Measurements from ENCODE around the gene MTA1. TPM values are rescaled to one million over a fixed set of nuclear protein-coding genes. Genes with fewer than 3 reads are reported as not detected.

The MTA1 gene
- total RNA-seq (100 to 1,000 TPM; 117 to 132 (median 125) TPM), polyA plus RNA-seq (1 to 10 TPM; 2.8 to 5.2 TPM), total RNA-seq (75.8 reads per million, percentile 79 among the genes with 10 or more reads in this experiment)

DNA sequence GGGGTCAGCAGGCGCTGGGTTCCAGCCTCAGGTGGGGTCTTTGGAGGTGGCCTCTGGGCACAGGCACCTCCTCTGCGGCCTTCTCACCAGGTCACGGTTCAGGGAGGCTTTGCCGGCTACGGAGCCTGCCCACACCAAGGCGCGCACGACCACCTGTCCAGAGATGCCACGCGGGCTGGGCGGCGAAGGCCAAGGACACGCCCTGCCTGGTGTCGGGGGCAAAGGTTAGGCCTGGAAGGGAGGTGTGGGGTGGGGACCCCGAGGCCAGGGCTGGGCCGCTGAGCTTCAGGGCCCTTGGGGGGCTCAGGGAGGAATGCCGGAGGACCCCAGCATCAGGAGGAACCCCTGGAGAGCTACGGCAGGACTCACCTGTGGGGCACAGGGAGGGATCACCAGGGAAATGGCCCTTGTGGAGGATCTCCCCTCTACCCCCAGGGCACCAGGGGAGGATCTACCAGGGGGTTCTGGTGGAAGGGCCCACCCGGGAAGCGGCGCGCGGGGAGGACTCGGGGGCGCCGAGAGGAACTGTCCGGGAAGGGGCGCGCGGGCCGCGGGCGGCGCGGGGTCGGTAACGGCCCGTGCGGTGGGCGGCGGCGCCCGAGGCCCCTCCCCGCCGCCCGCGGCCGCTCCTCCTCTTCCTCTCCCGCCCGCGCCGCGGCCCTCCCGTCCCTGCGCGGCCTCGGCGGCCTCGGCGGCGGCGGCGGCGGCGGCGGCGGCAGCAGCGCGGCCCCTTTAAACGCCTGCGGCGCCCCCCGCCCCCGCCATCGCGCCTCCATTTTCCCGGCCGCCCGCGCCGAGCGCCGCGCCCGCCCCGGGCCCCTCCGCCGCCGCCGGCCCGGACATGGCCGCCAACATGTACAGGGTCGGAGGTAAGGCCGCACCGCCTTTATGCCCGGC is at the start of gene MTA1:
MTA1 (plus strand) TSS at position 633 of the 897 bp plus-strand sequence; CDS start at position 842, 209 bp downstream.
- peak within 1 kb of the TSS; percentile 26 to 94 (median 80) for H3K27ac Mint-ChIP-seq
- H3K9me3 Mint-ChIP-seq, result no peaks in the 10 kb centered on the region
- POLR2A ChIA-PET, result no interaction called here

DNA sequence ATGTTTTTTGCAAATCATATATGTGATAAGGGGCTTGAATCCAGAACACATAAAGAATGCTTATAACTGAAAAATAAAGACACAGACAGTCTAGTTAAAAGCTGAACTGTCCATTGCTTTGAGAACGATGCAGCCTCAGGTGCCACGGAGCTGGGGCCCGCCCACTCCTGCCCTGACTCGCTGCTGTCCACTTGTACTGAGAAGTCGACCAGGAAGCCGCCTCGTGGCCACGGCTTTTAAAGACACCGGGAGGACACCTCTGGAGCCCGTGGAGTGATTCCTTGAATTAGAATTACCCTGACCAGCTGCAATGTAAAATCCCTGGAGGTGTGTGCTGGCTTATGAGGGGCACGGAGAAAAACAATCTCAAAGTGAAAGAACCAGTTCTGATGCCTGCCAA is 45.2 kb upstream of the MTA1 start:
- Histone ChIP-seq H3K9me3 (ENCODE audit: control insufficient read depth in 2 of 3, low read length in 3 of 3) (no peaks in the 10 kb centered on the region), H3K27ac (ENCODE audit: low read depth, low read length) (no peak overlapping the region), H3K4me3 (ENCODE audit: low read length) (no peak overlapping the region), H3K4me1 (ENCODE audit: control insufficient read depth in 2 of 2, insufficient read depth in 2 of 2, low read length in 2 of 2) (no peaks in the 10 kb centered on the region), H3K36me3 (ENCODE audit: control insufficient read depth in 2 of 3, insufficient read depth in 3 of 3, low read length in 3 of 3) (peaks cover 0 to 5% (median 0%) of the 10 kb centered on the region in 3 experiments), H3K27me3 (ENCODE audit: control insufficient read depth in 2 of 2, insufficient read depth in 2 of 2, low read length in 2 of 2) (no peaks in the 10 kb centered on the region)
- no peak for ATAC-seq
- H3K4me1 Mint-ChIP-seq, result peaks cover 10 to 15% (median 13%) of the 10 kb centered on the region in 7 donors
- CTCF ChIA-PET, result no interaction called here
- POLR2A ChIA-PET, result no interaction called here
- H3K27ac Mint-ChIP-seq, result no peak overlapping the region
- DNase-seq, result no peak
- no peaks in the 10 kb centered on the region for H3K9me3 Mint-ChIP-seq
- intact Hi-C loops (cut with micrococcal nuclease), result no loop called here
- no peaks in the 10 kb centered on the region for H3K27me3 Mint-ChIP-seq
- H3K36me3 Mint-ChIP-seq, result peaks cover 0 to 5% (median 4%) of the 10 kb centered on the region in 5 donors
- H3K4me3 Mint-ChIP-seq, result no peak overlapping the region

More for the DNA sequence above, at the start of gene MTA1:
- peak within 1 kb of the TSS; percentile 71 for H3K27ac ChIP-seq (ENCODE audit: low read depth, low read length)
- H3K27me3 ChIP-seq (ENCODE audit: control insufficient read depth in 2 of 2, insufficient read depth in 2 of 2, low read length in 2 of 2), result no peaks in the 10 kb centered on the region
- no peaks in the 10 kb centered on the region for H3K27me3 Mint-ChIP-seq
- H3K36me3 Mint-ChIP-seq, result peaks cover 0 to 3% (median 0%) of the 10 kb centered on the region in 5 donors
- no peaks in the 10 kb centered on the region for H3K36me3 ChIP-seq (ENCODE audit: control insufficient read depth in 2 of 3, insufficient read depth in 3 of 3, low read length in 3 of 3)
- no peaks in the 10 kb centered on the region for H3K9me3 ChIP-seq (ENCODE audit: control insufficient read depth in 2 of 3, low read length in 3 of 3)
- DNase-seq, result peak in 7 of 9 donors; percentile 28 to 73 (median 45)
- peaks cover 17 to 23% of the 10 kb centered on the region in 2 donors for H3K4me1 ChIP-seq (ENCODE audit: control insufficient read depth in 2 of 2, insufficient read depth in 2 of 2, low read length in 2 of 2)
- CTCF ChIA-PET, result no interaction called here
- intact Hi-C loops (cut with micrococcal nuclease), result loop anchor here (1.0 to 10.0 kb wide), 4 partner anchors 21 to 117 kb away; partner anchors contain the start of genes BRF1 (in 1 of the 2), CRIP2 (in 1 of the 2), PACS2 (in 1 of the 2) and TEX22 (in 1 of the 2)
- peaks cover 18 to 47% (median 29%) of the 10 kb centered on the region in 7 donors for H3K4me1 Mint-ChIP-seq
- peak; percentile 67 for ATAC-seq
- peak within 1 kb of the TSS; percentile 69 to 93 (median 85) for H3K4me3 Mint-ChIP-seq
- peak within 1 kb of the TSS; percentile 65 for H3K4me3 ChIP-seq (ENCODE audit: low read length)

DNA sequence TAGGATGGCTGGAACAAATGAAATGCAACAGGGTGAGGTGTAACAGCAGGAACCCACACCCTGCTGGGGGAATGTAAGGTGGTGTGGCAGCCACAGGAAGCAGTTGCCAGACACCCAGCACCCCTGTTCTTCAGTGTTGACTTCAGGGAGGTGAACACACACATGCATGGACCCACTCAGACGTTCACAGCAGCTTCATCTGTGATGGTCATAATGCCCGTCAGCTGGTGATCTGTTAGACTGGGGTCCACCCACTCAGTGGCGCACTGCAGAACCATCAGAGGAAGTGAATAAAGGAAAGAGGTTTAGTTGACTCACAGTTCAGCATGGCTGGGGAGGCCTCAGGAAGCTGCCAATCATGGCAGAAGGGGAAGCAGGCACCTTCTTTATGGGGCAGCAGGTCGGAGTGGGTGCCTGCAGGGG is 44.0 kb upstream of the MTA1 start:
- CTCF ChIA-PET, result interaction anchor here (1.2 kb wide), 1 partner anchor 114 kb away, joined by 5 read pairs; no protein-coding TSS in a partner anchor
- peak in 1 of 9 donors; percentile 44 for DNase-seq
- H3K4me3 Mint-ChIP-seq, result peak overlapping the region in 2 of 10 donors; percentile 2 to 56
- ATAC-seq, result peak; percentile 68
- peaks cover 0 to 2% (median 0%) of the 10 kb centered on the region in 3 experiments for H3K36me3 ChIP-seq (ENCODE audit: control insufficient read depth in 2 of 3, insufficient read depth in 3 of 3, low read length in 3 of 3)
- peak overlapping the region in 7 of 9 donors; percentile 3 to 90 (median 60) for H3K27ac Mint-ChIP-seq
- H3K36me3 Mint-ChIP-seq, result peaks cover 0 to 5% (median 3%) of the 10 kb centered on the region in 5 donors
- no peaks in the 10 kb centered on the region for H3K27me3 Mint-ChIP-seq
- POLR2A ChIA-PET, result no interaction called here
- H3K27ac ChIP-seq (ENCODE audit: low read depth, low read length), result no peak overlapping the region
- H3K9me3 Mint-ChIP-seq, result no peaks in the 10 kb centered on the region
- H3K9me3 ChIP-seq (ENCODE audit: control insufficient read depth in 2 of 3, low read length in 3 of 3), result no peaks in the 10 kb centered on the region
- peaks cover 10 to 14% (median 12%) of the 10 kb centered on the region in 7 donors for H3K4me1 Mint-ChIP-seq
- no peaks in the 10 kb centered on the region for H3K4me1 ChIP-seq (ENCODE audit: control insufficient read depth in 2 of 2, insufficient read depth in 2 of 2, low read length in 2 of 2)
- no peak overlapping the region for H3K4me3 ChIP-seq (ENCODE audit: low read length)
- no peaks in the 10 kb centered on the region for H3K27me3 ChIP-seq (ENCODE audit: control insufficient read depth in 2 of 2, insufficient read depth in 2 of 2, low read length in 2 of 2)
- intact Hi-C loops (cut with micrococcal nuclease), result no loop called here

DNA sequence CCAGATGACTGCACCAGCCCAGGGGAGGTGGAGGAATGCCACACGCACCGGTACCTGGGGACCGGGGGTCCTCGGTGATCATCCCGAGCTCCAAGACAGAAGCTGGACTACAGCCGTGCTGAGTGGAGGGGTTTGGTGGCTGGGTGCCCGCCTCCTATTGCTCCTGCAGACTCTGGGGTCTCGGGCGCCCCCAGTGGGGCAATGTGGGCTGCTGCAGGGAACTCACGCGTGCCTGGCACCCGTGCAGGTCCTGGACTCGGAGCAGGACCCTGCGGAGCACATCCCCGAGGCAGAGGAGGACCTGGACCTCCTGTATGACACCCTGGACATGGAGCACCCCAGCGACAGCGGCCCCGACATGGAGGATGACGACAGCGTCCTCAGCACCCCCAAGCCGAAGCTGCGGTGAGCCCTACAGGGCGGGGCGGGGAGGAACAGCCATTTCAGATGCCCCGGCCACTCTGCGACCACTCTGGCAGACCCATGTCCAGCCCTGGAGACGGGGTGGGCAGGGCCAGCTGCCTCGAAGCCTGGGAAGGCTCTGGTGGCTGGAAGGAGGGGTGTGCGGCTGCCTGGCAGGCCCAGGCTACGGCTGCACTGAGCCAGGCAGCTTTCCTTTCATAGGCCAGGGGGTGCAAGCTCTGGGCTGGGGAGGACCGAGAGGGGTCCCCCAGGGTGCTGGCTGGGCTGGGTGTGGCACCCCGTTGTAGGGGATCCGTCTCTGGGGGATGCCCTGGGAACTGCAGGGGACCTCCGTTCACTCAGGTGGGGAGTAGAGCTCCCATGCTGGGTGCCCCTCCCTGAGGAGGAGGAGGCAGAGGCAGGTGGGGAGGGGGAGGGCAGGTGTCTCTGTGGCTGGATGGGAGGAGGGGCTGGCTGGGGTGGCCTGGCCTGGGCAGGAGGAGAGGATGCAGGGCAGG is 42.8 kb upstream of the MTA1 start:
- ATAC-seq (no peak), DNase-seq (no peak)
- Mint-ChIP-seq H3K27ac (no peak overlapping the region), H3K4me3 (no peak overlapping the region), H3K4me1 (peaks cover 5 to 12% (median 8%) of the 10 kb centered on the region in 7 donors), H3K9me3 (no peaks in the 10 kb centered on the region), H3K27me3 (no peaks in the 10 kb centered on the region), H3K36me3 (peaks cover 0 to 5% (median 0%) of the 10 kb centered on the region in 5 donors)
- intact Hi-C loops (cut with micrococcal nuclease), result no loop called here
- H3K4me3 ChIP-seq (ENCODE audit: low read length), result no peak overlapping the region
- POLR2A ChIA-PET, result no interaction called here
- H3K36me3 ChIP-seq (ENCODE audit: control insufficient read depth in 2 of 3, insufficient read depth in 3 of 3, low read length in 3 of 3), result peaks cover 0 to 7% (median 0%) of the 10 kb centered on the region in 3 experiments
- CTCF ChIA-PET, result interaction anchor here (1.2 kb wide), 1 partner anchor 113 kb away, joined by 5 read pairs; no protein-coding TSS in a partner anchor
- no peaks in the 10 kb centered on the region for H3K4me1 ChIP-seq (ENCODE audit: control insufficient read depth in 2 of 2, insufficient read depth in 2 of 2, low read length in 2 of 2)
- no peak overlapping the region for H3K27ac ChIP-seq (ENCODE audit: low read depth, low read length)
- H3K9me3 ChIP-seq (ENCODE audit: control insufficient read depth in 2 of 3, low read length in 3 of 3), result no peaks in the 10 kb centered on the region
- no peaks in the 10 kb centered on the region for H3K27me3 ChIP-seq (ENCODE audit: control insufficient read depth in 2 of 2, insufficient read depth in 2 of 2, low read length in 2 of 2)

DNA sequence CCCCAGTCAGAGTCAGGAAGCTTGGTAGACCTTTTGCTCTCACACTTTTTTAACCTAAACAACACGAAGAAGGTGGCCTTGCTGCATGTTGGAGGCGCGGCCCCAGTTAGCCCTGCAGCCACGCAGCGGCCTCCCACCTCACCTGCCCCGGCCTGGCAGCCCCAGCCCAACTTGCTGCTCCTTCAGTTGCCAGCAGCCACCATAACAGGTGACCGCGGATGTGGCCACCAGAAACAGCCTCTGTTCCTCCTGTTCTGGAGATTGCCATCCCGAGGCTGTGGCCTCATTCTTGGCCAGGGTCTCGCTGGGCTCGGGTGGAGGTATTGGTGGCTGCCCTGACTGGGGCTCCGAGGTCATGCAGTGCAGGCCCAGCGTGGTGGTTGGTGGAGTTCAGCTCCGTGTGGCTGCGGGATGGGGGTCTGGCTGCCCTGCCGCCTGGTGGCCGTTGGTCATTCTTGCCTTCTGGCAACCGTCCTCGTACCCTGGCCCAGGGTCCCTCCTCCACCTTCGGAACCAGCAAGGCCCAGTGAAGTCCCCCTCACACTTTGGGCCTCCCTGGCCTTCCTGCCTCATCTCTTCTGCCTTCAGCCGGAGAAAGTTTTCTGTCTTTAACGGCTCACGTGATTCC is 42.0 kb upstream of the MTA1 start:
- Mint-ChIP-seq H3K27me3 (no peaks in the 10 kb centered on the region), H3K9me3 (no peaks in the 10 kb centered on the region), H3K4me3 (no peak overlapping the region), H3K4me1 (peaks cover 5 to 12% (median 8%) of the 10 kb centered on the region in 7 donors), H3K27ac (no peak overlapping the region), H3K36me3 (peaks cover 0 to 5% (median 0%) of the 10 kb centered on the region in 5 donors)
- DNase-seq, result no peak
- H3K27ac ChIP-seq (ENCODE audit: low read depth, low read length), result no peak overlapping the region
- intact Hi-C loops (cut with micrococcal nuclease), result no loop called here
- POLR2A ChIA-PET, result no interaction called here
- peaks cover 0 to 14% (median 0%) of the 10 kb centered on the region in 3 experiments for H3K36me3 ChIP-seq (ENCODE audit: control insufficient read depth in 2 of 3, insufficient read depth in 3 of 3, low read length in 3 of 3)
- no peaks in the 10 kb centered on the region for H3K9me3 ChIP-seq (ENCODE audit: control insufficient read depth in 2 of 3, low read length in 3 of 3)
- no peak overlapping the region for H3K4me3 ChIP-seq (ENCODE audit: low read length)
- H3K4me1 ChIP-seq (ENCODE audit: control insufficient read depth in 2 of 2, insufficient read depth in 2 of 2, low read length in 2 of 2), result no peaks in the 10 kb centered on the region
- H3K27me3 ChIP-seq (ENCODE audit: control insufficient read depth in 2 of 2, insufficient read depth in 2 of 2, low read length in 2 of 2), result no peaks in the 10 kb centered on the region
- ATAC-seq, result no peak
- CTCF ChIA-PET, result no interaction called here

DNA sequence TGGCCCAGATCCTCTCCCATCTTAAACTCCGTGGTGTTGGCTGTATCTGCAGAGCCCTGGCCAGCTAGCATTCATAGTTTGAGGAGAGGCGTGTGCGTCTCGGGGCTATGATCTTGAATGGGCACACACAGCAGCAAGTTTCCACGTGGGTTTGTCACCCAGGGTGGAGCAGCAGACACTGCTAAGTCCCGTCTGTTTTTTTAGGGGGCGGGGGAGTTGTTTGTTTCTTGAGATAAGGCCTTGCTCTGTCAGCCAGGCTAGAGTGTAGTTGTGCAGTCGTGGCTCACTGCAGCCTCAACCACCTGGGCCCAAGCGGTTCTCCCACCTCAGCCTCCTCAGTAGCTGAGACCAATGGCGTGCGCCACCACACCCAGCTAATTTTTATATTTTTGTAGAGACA is 41.4 kb upstream of the MTA1 start:
- H3K27ac ChIP-seq (ENCODE audit: low read depth, low read length), result no peak overlapping the region
- Mint-ChIP-seq H3K36me3 (peaks cover 0 to 5% (median 0%) of the 10 kb centered on the region in 5 donors), H3K27ac (no peak overlapping the region), H3K9me3 (no peaks in the 10 kb centered on the region), H3K4me3 (no peak overlapping the region), H3K27me3 (no peaks in the 10 kb centered on the region), H3K4me1 (peaks cover 5 to 12% (median 8%) of the 10 kb centered on the region in 7 donors)
- ATAC-seq (no peak), DNase-seq (no peak)
- H3K27me3 ChIP-seq (ENCODE audit: control insufficient read depth in 2 of 2, insufficient read depth in 2 of 2, low read length in 2 of 2), result no peaks in the 10 kb centered on the region
- H3K9me3 ChIP-seq (ENCODE audit: control insufficient read depth in 2 of 3, low read length in 3 of 3), result no peaks in the 10 kb centered on the region
- no peaks in the 10 kb centered on the region for H3K4me1 ChIP-seq (ENCODE audit: control insufficient read depth in 2 of 2, insufficient read depth in 2 of 2, low read length in 2 of 2)
- intact Hi-C loops (cut with micrococcal nuclease), result no loop called here
- no peak overlapping the region for H3K4me3 ChIP-seq (ENCODE audit: low read length)
- peaks cover 0 to 19% (median 0%) of the 10 kb centered on the region in 3 experiments for H3K36me3 ChIP-seq (ENCODE audit: control insufficient read depth in 2 of 3, insufficient read depth in 3 of 3, low read length in 3 of 3)
- POLR2A ChIA-PET, result no interaction called here
- CTCF ChIA-PET, result no interaction called here
